Muscle layer of duodenum (tissue), 2 donors: ENCODE data around the gene PRKCD.

ENCODE experiments used
- H3K27ac ChIP-seq: one replicate; pipeline ENCODE4 v1.7.0; 2013; ENCODE audit warnings: mild to moderate bottlenecking, low read length
- H3K27me3 ChIP-seq: one replicate; pipeline ENCODE4 v1.7.0; 2013; ENCODE audit warnings: low read depth, mild to moderate bottlenecking, control low read depth, low read length
- H3K36me3 ChIP-seq, 2 donors: one replicate each; pipeline ENCODE4 v1.7.0; 2013; ENCODE audit warnings: low read length in 2 of 2, control low read depth in 1 of 2, mild to moderate bottlenecking in 1 of 2; ENCODE audit not compliant: insufficient read depth in 2 of 2, control insufficient read depth in 1 of 2
- H3K4me1 ChIP-seq, 2 donors: one replicate each; pipeline ENCODE4 v1.7.0; 2013; ENCODE audit warnings: low read length in 2 of 2, mild to moderate bottlenecking in 2 of 2, control low read depth in 1 of 2, moderate library complexity in 1 of 2; ENCODE audit not compliant: insufficient read depth in 2 of 2, control insufficient read depth in 1 of 2
- H3K4me3 ChIP-seq, 2 donors: one replicate each; pipeline ENCODE4 v1.7.0; 2013; ENCODE audit warnings: low read length in 2 of 2, low read depth in 1 of 2, mild to moderate bottlenecking in 1 of 2
- H3K9me3 ChIP-seq, 2 donors: one replicate each; pipeline ENCODE4 v1.7.0; 2013; ENCODE audit warnings: low read length in 2 of 2, control low read depth in 1 of 2, mild to moderate bottlenecking in 1 of 2; ENCODE audit not compliant: control insufficient read depth in 1 of 2
- donor health status: healthy.

Gene PRKCD

DNA sequence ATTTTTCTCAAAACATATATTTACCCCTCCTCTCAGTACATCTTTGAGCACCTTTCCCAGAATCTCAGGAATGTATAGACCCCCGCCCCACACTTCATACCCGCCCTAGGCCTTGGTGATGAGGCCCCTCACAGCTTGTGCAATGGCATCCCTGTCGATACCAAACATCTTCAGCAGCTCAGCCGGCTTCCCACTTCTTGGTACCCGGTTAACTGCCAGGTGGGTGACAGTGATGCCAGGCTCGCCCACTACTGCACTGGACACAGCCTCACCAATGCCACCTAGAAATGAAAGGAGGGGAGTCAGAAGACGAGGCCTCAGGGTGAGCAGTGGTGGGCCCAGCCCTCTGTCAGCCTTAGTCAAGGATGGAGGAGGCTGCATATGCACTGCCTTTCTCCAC lies 64.6 kb downstream of the PRKCD start:
- H3K4me1 ChIP-seq: no peaks in the 10 kb centered on the region
- H3K27ac ChIP-seq: no peak overlapping the region
- H3K27me3 ChIP-seq: no peaks in the 10 kb centered on the region
- no peak overlapping the region for H3K4me3 ChIP-seq
- H3K36me3 ChIP-seq: peaks cover 64 to 80% of the 10 kb centered on the region in 2 donors
- H3K9me3 ChIP-seq: no peaks in the 10 kb centered on the region

DNA sequence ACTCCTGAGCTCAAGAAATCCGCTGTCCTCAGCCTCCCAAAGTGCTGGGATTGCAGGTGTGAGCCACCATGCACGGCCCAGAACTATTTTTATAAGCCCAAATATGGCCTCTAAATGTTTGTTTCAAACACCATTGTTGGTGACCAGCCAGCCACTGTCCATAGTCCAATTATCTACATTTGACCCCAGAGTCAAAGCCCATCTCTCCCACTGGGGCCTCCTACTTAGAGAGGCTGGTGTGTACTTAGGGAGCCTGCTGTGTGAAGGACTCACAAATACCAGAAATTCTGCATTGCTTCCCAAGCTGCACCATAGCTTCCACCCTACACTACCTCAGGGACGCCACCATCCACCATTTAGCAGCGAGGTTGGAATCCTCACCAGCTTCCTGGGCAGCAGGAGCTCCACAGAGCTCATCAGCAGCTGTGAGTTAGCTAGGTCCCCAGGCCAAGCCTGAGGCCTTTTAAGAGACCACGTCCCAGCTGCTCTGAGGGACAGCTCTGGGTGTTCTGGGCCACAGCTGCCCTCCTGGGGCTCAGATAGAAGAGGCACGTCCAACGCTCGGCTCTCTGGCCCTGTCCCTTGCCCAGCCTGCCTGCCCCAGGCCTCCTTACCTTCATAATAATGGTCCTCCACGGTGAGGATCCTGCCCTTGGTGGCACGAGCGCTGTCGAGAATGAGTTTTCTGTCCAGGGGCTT lies 65.3 kb downstream of the PRKCD start:
- H3K4me1 ChIP-seq: no peaks in the 10 kb centered on the region
- no peak overlapping the region for H3K27ac ChIP-seq
- H3K9me3 ChIP-seq: no peaks in the 10 kb centered on the region
- H3K36me3 ChIP-seq: peaks cover 68 to 86% of the 10 kb centered on the region in 2 donors
- no peaks in the 10 kb centered on the region for H3K27me3 ChIP-seq
- H3K4me3 ChIP-seq: no peak overlapping the region

DNA sequence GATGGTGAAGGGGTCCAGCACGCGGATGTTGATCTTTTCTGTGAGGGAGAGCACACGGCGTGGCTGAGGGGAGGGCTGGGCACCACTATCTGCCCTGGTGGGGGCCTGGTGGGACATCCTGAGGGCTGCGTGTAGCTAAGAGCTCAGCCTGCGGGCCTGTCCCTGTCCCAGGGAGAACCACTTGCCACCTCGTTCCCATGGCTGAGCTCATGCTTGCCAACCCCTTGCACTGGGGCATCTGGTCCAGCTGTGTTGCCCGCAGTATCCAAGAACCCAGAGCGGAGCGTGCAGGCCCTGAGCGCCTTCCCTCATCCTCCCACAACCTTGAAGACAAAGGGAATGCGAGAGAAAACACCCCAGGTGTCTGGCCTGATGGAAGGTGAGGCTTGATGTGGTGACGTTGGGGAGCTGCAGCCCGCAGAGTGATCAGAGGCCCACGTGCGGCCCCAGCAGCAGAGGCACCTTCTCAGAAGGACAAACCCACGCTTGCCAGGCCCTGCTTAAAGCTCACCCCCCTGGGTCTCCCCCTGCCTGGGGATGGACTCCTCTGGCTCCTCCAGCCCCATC lies 65.9 kb downstream of the PRKCD start:
- Histone ChIP-seq H3K36me3 (peaks cover 72 to 93% of the 10 kb centered on the region in 2 donors), H3K27ac (no peak overlapping the region), H3K4me1 (no peaks in the 10 kb centered on the region), H3K9me3 (no peaks in the 10 kb centered on the region), H3K4me3 (no peak overlapping the region), H3K27me3 (no peaks in the 10 kb centered on the region)

DNA sequence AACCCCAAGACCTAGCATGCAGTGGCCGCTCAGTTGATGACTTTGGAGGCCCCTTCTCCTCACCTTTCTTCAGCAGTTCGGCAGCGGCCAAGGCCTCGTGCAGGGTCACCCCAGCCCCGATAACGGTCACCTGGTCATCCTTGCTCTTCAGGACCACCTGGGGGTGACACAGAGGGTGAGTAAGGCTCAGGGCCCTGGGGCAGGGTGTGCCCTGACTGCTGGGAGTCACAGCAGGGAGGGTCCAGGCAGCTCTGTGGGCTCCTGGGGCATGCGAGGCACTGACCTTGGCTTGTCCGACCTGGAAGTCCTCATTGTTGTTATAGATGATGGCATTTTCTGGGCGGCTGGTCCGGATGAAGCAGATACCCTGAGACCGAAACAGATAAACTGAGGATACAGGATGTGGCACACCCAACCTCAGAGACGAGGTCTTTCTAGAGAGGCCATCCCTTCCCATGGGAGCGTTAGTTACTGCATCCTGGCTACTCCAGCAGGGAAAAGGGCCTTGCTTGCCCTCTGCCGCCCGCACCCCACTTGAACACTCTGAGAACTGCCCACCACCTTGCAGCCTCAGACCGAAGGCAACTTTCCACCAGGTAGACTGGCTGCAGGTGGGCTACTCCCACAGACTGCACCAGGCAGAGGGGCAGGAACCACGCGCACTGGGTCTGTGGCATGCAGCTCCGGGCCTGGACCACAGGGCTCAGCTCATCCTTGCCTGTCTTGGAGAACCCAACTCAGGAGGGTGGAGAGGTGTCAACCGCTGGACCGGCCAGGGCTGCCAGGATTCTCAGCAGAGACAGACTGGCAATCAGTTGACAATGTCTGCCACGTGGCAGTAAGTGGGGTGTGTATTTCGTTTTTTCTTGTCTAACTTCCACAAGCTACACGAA lies 67.2 kb downstream of the PRKCD start:
- Histone ChIP-seq H3K36me3 (peaks cover 83 to 99% of the 10 kb centered on the region in 2 donors), H3K4me3 (no peak overlapping the region), H3K9me3 (no peaks in the 10 kb centered on the region), H3K27ac (no peak overlapping the region), H3K27me3 (no peaks in the 10 kb centered on the region), H3K4me1 (no peaks in the 10 kb centered on the region)

DNA sequence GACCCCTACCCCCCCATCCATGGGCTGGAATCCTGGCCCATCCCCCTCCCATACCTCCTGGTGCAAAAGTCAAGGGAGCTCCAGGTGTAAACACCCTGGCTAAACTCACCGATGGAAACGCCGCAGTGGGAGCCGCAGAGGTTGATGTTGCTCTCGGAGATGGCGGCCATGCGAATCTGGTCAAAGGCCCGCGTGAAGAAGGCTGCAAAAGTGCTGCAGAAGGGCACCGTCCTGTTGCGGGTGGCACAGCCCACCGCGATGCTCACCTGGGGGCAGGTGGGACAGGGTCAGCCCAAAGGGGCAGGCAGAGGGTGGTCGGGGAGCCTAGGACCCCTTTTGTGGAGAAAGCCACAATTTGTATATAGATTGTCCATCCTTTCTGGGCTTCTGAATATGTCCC lies 68.2 kb downstream of the PRKCD start:
- Histone ChIP-seq H3K4me3 (no peak overlapping the region), H3K4me1 (no peaks in the 10 kb centered on the region), H3K27me3 (no peaks in the 10 kb centered on the region), H3K27ac (no peak overlapping the region), H3K36me3 (peaks cover 91 to 98% of the 10 kb centered on the region in 2 donors), H3K9me3 (no peaks in the 10 kb centered on the region)

DNA sequence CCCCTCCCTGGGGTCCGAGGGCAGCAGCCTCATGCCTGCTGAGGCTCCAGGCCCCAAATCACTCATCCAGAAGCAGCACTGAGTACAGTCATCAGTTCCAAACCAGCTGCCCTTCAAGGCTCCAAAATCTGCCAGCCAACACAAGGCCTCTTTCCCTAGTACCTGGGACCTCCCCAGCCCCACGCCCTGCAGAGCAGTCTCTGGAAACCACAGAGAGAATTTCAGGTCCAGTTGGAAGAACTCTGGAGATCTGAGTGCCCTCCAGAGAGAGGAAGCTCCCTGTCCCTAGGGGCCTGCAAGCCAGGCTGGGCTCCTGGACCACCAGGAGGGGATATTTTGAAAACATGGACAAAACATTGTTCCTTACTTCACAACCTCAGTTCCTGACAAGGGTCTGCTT lies 68.6 kb downstream of the PRKCD start:
- no peaks in the 10 kb centered on the region for H3K4me1 ChIP-seq
- H3K36me3 ChIP-seq: peaks cover 91 to 98% of the 10 kb centered on the region in 2 donors
- no peak overlapping the region for H3K4me3 ChIP-seq
- H3K9me3 ChIP-seq: no peaks in the 10 kb centered on the region
- no peaks in the 10 kb centered on the region for H3K27me3 ChIP-seq
- no peak overlapping the region for H3K27ac ChIP-seq

DNA sequence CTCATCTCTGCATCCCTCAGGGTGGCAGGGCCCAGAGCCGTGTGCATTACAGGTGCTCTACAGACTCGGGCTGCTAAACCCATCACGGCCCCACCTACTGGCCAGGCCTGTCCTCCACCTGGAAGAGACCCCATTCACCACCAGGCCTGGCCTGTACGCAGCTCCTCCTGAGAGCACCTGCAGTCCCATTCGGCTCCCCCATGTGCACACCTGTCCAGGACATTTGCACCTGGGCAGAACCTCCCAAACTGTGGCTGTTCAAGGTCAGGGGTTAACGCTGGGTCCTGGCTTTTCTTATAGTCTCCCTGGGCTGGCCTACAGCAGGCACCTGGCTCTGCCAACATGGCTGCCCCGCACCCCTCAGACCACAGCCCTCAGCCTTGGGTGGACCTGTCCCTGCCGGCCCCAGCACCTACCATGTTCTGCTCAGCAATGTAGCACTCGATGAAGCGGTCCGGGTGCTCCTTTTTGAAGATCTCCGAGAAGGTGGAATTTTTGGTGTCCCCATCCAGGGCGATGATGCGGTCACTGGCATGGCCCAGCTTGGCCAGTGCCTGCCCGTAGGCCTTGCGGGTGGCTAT lies 69.1 kb downstream of the PRKCD start:
- no peaks in the 10 kb centered on the region for H3K9me3 ChIP-seq
- H3K4me3 ChIP-seq: no peak overlapping the region
- H3K27ac ChIP-seq: no peak overlapping the region
- H3K27me3 ChIP-seq: no peaks in the 10 kb centered on the region
- H3K36me3 ChIP-seq: peaks cover 89 to 97% of the 10 kb centered on the region in 2 donors
- no peaks in the 10 kb centered on the region for H3K4me1 ChIP-seq

DNA sequence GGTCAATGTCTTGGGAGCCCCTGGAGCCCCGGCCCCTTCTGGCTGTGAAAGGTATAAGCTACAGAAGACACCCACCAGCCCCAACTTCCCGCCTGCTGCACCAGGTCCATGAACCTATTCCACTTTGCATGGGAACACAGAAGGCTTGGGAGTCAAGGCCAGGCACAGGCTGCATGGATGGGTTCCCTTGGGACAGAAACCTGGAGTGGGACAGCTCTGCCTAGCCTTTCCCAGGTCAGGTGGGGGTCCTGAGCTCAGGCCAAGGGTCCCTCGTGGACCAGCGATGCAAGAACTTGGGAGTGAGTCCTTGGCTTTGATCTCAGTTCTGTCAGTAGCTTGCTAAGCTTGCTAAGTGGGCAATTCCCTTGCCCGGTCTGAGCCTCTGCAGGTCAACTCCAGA lies 69.8 kb downstream of the PRKCD start:
- no peaks in the 10 kb centered on the region for H3K27me3 ChIP-seq
- no peak overlapping the region for H3K27ac ChIP-seq
- peaks cover 82 to 90% of the 10 kb centered on the region in 2 donors for H3K36me3 ChIP-seq
- no peak overlapping the region for H3K4me3 ChIP-seq
- H3K4me1 ChIP-seq: peaks cover under 1 to 1% of the 10 kb centered on the region in 2 donors
- no peaks in the 10 kb centered on the region for H3K9me3 ChIP-seq

DNA sequence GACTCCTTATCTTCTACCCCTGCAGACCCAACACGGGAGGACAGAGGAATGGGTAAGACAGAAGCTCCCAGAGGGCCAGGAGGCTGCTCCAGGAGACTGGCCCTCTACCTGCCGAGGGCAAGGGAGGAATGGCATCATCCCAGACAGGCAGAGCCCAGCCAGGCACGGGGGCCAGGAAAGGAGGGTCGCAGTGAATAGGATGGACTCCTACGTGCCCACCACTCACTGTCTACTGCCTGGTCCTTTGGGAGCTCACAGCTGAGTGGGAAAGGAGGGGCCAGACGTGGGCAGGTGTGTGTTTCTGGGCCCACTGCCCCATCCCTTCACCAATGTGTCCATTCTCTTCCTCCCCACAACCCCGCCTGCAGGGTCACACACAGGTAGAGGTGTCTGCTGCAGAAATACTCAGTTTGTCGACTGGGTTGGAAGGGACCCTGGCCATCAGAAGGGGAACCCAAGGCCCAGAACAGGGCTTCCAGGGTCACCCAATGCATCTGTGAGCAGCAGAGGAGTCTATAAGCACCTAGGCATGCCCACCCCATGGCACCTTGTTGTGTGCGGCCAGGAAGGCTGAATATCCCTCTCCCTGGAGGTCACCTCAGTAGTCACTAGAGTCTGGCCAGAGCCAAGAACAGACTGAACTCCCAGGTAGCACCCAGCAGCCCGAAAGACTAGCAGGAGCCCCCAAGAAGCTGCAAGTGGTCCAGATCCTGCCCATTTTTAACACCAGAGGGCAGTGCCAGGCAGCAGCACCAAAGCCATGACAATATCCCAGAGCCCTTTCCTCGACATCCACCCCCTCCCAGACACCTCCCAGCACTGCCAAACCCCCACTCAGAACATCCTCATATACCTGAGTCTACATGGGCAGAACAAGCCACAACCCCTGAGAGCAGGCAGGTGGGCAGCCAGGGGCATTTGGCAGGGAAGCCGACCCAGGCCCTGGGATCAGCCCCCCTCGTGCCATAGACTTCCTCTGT lies 70.8 kb downstream of the PRKCD start:
- H3K36me3 ChIP-seq: peaks cover 77 to 89% of the 10 kb centered on the region in 2 donors
- H3K4me1 ChIP-seq: peaks cover 10 to 12% of the 10 kb centered on the region in 2 donors
- H3K4me3 ChIP-seq: no peak overlapping the region
- no peaks in the 10 kb centered on the region for H3K27me3 ChIP-seq
- H3K9me3 ChIP-seq: no peaks in the 10 kb centered on the region
- H3K27ac ChIP-seq: no peak overlapping the region

DNA sequence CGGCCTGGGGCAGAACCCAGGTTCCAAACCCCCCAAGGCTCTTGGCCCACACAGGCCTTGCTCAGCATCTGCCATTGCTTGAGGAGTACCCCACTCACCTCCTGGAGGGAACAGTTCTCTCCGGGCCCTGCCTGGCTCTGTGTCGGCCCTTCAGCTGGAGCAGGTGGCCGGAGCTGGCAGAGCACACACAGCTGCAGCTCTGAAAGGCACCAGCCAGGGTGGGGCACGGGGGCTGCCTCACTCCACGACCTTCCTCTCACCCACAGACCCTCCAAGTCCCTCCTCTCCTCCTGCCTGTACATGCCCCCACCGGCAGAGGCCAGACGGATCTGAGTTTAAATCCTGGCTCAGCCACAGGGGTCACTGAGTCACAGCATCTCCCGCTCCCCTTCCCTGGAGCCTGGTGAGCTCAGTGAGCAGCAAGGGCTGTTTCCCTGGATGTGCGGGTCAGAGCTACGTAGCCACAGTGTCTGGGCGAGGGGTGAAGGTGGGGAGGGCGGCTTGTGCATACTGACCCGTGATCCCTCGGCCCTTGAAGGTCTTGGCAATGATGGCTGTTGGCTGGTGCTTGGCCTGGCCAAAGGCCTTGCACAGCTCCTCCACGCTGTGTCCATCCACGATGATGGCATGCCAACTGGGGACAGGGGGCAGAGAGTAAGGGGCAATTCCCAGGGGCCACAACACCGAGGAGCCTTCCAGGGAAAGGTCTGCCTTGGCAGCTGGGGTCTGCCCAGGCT lies 71.8 kb downstream of the PRKCD start:
- Histone ChIP-seq H3K4me3 (no peak overlapping the region), H3K27ac (no peak overlapping the region), H3K4me1 (peaks cover 10 to 13% of the 10 kb centered on the region in 2 donors), H3K36me3 (peaks cover 68 to 81% of the 10 kb centered on the region in 2 donors), H3K27me3 (no peaks in the 10 kb centered on the region), H3K9me3 (no peaks in the 10 kb centered on the region)
